Breast epithelium (tissue), 4 donors: ENCODE data around the gene SOX15. TPM values are rescaled to one million over a fixed set of nuclear protein-coding genes. Genes with fewer than 3 reads are reported as not detected.

Experiments
- DNase-seq, 2 donors: peaks; one replicate each; pipeline ENCODE4 v3.0.0-alpha.2; 2019; ENCODE audit warnings: low spot score in 2 of 2
- H3K27ac ChIP-seq, 2 donors: fragments of 200-600 bp; sonication (generic) in 1 of 2; one replicate each; pipeline ENCODE4 v1.5.1; 2016 to 2019; ENCODE audit warnings: mild to moderate bottlenecking in 1 of 2
- H3K27me3 ChIP-seq, 2 donors: fragments of 200-600 bp; sonication (generic) in 1 of 2; one replicate each; pipeline versions ENCODE4 v1.5.1 to v1.6.0; 2017 to 2019; ENCODE audit warnings: control low read depth in 1 of 2, mild to moderate bottlenecking in 1 of 2
- H3K36me3 ChIP-seq: fragments of 200-600 bp; one replicate; pipeline ENCODE4 v1.5.1; 2019
- H3K4me1 ChIP-seq, 2 donors: fragments of 200-600 bp; sonication (generic); one replicate each; pipeline ENCODE4 v1.5.1; 2016 to 2019; ENCODE audit warnings: control low read depth in 1 of 2
- H3K4me3 ChIP-seq, 3 donors: fragments of 200-600 bp; sonication (generic); 1 replicate in 2 of 3; 2 replicates in 1 of 3; pipeline ENCODE4 v1.5.1; 2016 to 2019; ENCODE audit warnings: mild to moderate bottlenecking in 3 of 3, moderate library complexity in 2 of 3
- H3K9me3 ChIP-seq, 2 donors: fragments of 200-600 bp; sonication (generic) in 1 of 2; one replicate each; pipeline ENCODE4 v1.5.1; 2016 to 2019; ENCODE audit warnings: control low read depth in 1 of 2
- POLR2A ChIP-seq: fragments of 450-650 bp; IDR thresholded peaks from one replicate; pipeline ENCODE4 v1.6.1; 2016; ENCODE audit warnings: antibody characterized with exemption, mild to moderate bottlenecking, moderate library complexity
- POLR2AphosphoS5 ChIP-seq, 3 donors: sonication (generic); formaldehyde crosslinking; IDR thresholded peaks; one replicate each; pipeline ENCODE4 v1.6.1; 2017; ENCODE audit warnings: antibody characterized with exemption in 3 of 3
- intact Hi-C: fragments of 100-400 bp; cut with DNase I; formaldehyde crosslinking; loops from one replicate; pipeline ENCODE4 v1.15.1; 2023; ENCODE audit warnings: low total_unique reads
- total RNA-seq, 3 donors: library from RNA; depleted of rRNA; stranded (reverse); fragments of >200 nt; gene quantifications; one replicate each; pipeline ENCODE4 v1.1.0, GENCODE V29; 2016
- TF ChIP-seq, protein P1 (sequence below), 3 donors: fragments of 450-650 bp; IDR thresholded peaks; one replicate each; pipeline ENCODE4 v1.5.1; 2016 to 2017; ENCODE audit warnings: antibody characterized with exemption in 3 of 3, mild to moderate bottlenecking in 3 of 3, moderate library complexity in 3 of 3

The SOX15 gene
- total RNA-seq, 3 donors from 2014 or later, result 1.3 to 4.1 (median 1.6) TPM

DNA sequence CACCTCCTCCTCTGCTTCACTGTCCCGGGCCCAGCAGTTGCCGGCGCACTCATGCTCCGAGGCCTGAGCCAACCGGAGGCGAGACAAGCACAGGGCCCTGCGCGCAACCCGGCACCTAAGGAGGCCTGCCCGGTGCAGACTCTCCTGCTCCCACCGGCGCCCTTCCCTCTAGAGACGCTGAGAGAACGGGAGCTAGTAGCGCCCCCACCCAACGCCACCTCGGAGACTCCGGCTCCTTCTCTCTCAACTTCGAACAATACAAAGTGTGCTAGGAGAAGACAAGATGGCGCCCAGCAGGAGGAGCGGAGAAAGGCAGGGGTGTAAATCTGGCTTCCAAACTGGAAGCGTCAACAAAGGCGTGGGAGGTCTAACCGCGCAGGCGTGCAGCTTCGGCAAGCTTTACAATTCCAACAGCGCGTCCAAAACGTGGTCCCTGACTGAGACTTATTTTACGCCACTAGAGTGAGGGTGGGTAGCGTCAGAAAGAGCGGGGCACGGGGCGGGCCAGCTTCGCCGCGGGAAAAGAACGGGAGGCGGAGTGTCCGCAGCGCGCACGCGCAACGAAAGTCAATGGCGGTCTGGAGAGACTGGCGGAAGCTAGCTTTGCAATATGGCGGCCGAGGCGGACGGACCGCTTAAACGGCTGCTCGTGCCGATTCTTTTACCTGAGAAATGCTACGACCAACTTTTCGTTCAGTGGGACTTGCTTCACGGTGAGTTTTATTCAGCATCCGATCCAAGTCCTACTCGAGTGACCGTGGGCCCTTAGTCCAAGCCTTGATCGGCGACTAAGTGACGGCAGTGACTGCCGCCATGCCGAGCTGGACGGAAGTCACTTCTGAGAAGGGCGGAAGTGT lies 6.4 kb downstream of the SOX15 start, which contains the start of gene MPDU1:
Gene MPDU1, plus strand, starts transcription at position 600 of the 857 bp plus-strand sequence. Its CDS starts 11 bp downstream, at position 611.
- peaks cover 16 to 23% of the 10 kb centered on the region in 2 donors for H3K4me1 ChIP-seq
- H3K9me3 ChIP-seq, result no peaks in the 10 kb centered on the region
- intact Hi-C loops, result no loop called here
- no peaks in the 10 kb centered on the region for H3K27me3 ChIP-seq
- DNase-seq, result peak; percentile 96
- peak within 1 kb of the TSS; percentile 59 to 73 (median 59) for H3K4me3 ChIP-seq
- H3K27ac ChIP-seq, result peak within 1 kb of the TSS; percentile 96 to 99
- H3K36me3 ChIP-seq, result no peaks in the 10 kb centered on the region
- TF ChIP-seq, protein P1, sequence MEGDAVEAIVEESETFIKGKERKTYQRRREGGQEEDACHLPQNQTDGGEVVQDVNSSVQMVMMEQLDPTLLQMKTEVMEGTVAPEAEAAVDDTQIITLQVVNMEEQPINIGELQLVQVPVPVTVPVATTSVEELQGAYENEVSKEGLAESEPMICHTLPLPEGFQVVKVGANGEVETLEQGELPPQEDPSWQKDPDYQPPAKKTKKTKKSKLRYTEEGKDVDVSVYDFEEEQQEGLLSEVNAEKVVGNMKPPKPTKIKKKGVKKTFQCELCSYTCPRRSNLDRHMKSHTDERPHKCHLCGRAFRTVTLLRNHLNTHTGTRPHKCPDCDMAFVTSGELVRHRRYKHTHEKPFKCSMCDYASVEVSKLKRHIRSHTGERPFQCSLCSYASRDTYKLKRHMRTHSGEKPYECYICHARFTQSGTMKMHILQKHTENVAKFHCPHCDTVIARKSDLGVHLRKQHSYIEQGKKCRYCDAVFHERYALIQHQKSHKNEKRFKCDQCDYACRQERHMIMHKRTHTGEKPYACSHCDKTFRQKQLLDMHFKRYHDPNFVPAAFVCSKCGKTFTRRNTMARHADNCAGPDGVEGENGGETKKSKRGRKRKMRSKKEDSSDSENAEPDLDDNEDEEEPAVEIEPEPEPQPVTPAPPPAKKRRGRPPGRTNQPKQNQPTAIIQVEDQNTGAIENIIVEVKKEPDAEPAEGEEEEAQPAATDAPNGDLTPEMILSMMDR (IDR thresholded peaks at IDR 0.05), result peak in 1 of 3 donors; percentile 30
- TF ChIP-seq POLR2A (peak; percentile 29), POLR2AphosphoS5 (IDR thresholded peaks at IDR 0.05) (peak; percentile 90 to 97 (median 95))

DNA sequence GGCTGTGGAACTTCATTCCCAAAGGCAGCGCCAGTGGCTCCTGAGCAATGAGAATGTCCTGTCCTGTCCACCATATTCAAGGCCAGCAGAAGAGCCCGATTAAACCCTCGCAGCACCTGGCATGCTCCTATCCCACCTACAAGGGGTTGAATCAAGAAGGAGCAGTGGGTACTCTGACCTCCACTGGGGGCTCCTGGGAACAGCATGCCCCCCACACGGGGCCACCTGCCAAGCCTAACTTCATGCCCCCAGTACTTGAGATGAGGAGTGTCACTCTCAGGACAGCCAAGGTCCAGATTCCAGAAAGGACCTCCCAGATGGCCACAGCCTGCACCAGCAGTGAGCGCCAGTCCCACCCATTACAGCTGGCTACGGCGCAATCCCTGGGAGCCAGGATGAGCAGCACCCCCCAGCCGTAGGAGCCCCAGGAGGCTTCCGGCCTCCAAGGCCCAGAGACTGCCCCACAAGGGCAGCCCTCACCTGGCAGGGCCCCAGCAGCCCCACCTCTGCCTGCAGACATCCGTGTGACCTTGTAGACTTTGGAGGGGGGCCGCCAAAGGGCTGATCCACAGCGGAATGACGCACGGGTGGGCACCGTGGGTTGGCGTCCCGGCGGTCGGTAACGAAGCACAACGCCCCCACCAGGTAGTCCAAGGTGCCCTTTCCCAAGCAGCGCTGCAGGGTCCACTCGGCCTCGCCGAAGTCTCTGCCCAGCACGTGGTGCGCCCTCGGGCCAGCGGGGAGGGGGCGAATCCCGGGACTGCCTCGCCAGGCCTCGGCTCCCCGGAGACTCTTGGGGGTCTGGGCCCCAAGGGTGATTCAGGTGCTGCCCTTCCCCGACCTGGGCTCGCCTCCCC lies 7.3 kb downstream of the SOX15 start:
- no peaks in the 10 kb centered on the region for H3K27me3 ChIP-seq
- H3K9me3 ChIP-seq, result no peaks in the 10 kb centered on the region
- no peak for DNase-seq
- H3K27ac ChIP-seq, result peak overlapping the region; percentile 96 to 99
- H3K4me3 ChIP-seq, result peak overlapping the region; percentile 59 to 73 (median 59)
- TF ChIP-seq POLR2A, result no peak
- TF ChIP-seq, protein P1 (IDR thresholded peaks at IDR 0.05), result no peak
- no peak for TF ChIP-seq POLR2AphosphoS5 (IDR thresholded peaks at IDR 0.05)
- intact Hi-C loops, result no loop called here
- peaks cover 16 to 22% of the 10 kb centered on the region in 2 donors for H3K4me1 ChIP-seq
- no peaks in the 10 kb centered on the region for H3K36me3 ChIP-seq

DNA sequence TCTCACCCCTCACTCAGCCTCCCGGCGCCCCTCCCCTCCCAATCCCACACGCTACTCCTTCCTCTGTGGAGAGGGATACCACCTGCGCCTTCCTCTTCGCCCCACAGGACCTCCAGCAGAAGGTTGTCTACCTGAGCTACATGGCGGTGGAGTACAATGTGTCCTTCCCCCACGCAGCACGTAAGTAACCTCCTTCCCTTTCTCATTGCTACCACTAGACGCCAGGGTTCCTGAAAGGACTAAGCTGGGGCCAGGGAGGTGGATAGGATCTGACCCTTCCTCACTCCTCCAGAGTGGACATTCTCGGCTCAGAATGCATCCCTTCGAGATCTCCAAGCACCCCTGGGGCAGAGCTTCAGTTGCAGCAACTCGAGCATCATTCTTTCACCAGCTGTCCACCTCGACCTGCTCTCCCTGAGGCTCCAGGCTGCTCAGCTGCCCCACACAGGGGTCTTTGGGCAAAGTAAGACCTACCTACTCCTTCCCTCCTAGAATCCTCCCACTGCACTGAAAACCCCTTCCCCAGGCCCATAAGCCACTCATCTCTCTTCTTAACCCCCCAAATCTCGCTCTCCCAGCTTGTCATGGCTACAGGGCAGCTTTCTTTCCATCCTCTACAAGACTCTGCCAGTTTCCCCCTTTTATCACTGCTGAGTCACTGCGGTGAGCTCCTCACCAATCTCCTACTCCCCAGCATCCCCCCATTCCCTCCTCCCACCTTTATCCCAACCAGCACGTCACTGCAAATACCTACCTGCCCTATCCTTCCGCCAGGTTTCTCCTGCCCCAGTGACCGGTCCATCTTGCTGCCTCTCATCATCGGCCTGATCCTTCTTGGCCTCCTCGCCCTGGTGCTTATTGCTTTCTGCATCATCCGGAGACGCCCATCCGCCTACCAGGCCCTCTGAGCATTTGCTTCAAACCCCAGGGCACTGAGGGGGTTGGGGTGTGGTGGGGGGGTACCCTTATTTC lies 9.0 kb downstream of the SOX15 start:
- DNase-seq, result no peak
- intact Hi-C loops, result no loop called here
- no peaks in the 10 kb centered on the region for H3K27me3 ChIP-seq
- no peak for TF ChIP-seq POLR2AphosphoS5 (IDR thresholded peaks at IDR 0.05)
- TF ChIP-seq, protein P1 (IDR thresholded peaks at IDR 0.05), result no peak
- no peak for TF ChIP-seq POLR2A
- no peaks in the 10 kb centered on the region for H3K9me3 ChIP-seq
- peak overlapping the region; percentile 59 to 73 (median 59) for H3K4me3 ChIP-seq
- H3K4me1 ChIP-seq, result peaks cover 16 to 22% of the 10 kb centered on the region in 2 donors
- peak overlapping the region; percentile 87 to 99 for H3K27ac ChIP-seq
- H3K36me3 ChIP-seq, result peaks cover 11% of the 10 kb centered on the region

DNA sequence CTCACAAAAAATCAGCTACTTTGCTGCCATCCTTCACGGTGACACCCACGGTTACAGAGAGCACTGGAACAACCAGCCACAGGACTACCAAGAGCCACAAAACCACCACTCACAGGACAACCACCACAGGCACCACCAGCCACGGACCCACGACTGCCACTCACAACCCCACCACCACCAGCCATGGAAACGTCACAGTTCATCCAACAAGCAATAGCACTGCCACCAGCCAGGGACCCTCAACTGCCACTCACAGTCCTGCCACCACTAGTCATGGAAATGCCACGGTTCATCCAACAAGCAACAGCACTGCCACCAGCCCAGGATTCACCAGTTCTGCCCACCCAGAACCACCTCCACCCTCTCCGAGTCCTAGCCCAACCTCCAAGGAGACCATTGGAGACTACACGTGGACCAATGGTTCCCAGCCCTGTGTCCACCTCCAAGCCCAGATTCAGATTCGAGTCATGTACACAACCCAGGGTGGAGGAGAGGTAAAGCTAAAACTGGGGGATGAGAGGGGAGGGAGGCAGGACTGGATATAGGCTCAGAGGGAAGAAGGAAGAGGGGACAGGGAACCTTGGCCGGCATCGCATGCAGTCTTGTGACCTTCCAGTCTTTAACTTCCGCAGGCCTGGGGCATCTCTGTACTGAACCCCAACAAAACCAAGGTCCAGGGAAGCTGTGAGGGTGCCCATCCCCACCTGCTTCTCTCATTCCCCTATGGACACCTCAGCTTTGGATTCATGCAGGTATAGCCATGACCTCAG lies 9.9 kb downstream of the SOX15 start:
- no peaks in the 10 kb centered on the region for H3K9me3 ChIP-seq
- no peaks in the 10 kb centered on the region for H3K27me3 ChIP-seq
- intact Hi-C loops, result no loop called here
- H3K27ac ChIP-seq, result peak overlapping the region; percentile 87 to 99
- DNase-seq, result no peak
- H3K36me3 ChIP-seq, result peaks cover 16% of the 10 kb centered on the region
- H3K4me3 ChIP-seq, result peak overlapping the region; percentile 59 to 73 (median 59)
- TF ChIP-seq POLR2AphosphoS5 (IDR thresholded peaks at IDR 0.05), result no peak
- no peak for TF ChIP-seq POLR2A
- TF ChIP-seq, protein P1 (IDR thresholded peaks at IDR 0.05), result no peak
- H3K4me1 ChIP-seq, result peaks cover 22 to 23% of the 10 kb centered on the region in 2 donors
